ENCODE results near the gene PNISR.

PNISR gene

DNA sequence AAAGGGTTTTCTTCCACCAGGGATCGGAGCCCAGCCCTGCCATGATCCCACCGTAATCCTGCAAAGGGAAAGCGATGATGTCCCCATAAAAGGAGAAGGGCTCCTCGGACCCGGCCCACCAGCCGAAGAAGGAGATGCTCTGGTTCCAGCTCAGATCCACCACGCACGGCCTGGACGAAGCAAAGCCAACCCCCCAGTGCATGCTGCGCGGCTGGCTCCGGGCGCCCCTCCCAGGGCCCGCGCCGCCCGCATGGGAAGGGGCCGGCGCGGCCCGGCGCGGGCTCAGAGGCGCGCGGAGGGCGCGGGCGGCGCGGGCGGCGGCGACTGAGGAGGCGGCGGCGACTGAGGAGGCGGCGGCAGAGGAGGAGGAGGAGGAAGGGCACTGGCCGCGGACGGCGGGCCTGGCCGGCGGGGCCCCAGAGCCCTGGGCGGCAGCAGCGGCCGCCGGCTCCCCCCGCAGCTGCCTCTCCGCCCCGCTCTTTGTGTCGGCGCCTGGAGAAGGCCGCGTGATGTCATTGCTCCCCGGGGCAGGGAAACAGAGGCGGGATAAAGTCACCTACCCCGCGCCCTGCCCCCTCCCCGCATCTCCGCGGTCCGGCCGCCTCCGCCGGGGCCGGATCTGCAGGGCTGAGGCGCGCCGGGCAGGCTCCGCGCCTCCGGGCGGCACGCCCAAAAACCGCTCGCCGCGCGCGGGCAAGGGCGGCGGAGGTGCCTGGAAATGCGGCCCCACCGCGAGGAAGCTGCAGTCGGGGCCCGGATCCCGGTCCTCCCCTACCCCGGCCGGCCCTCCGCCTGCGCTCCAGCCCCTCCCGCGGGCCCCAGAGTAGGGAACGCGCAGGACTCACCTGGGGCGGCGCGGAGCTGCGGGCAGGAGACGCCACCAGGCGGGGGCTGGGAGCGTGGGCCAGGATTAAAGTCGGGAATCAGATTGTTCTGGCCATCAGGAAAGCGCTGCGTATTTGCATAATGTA lies 75.7 kb downstream of the PNISR start, which contains the start of gene FAXC:
FAXC (minus strand) TSS at position 504 of the 971 bp plus-strand sequence; CDS start at position 202, 302 bp downstream.
- no peaks in the 10 kb centered on the region for H3K9me3 ChIP-seq
- intact Hi-C loops (cut with DNase I; ENCODE audit: low total_unique reads) = no loop called here
- peak within 1 kb of the TSS; percentile 70 to 87 for H3K27ac ChIP-seq
- H3K4me1 ChIP-seq = peaks cover 0 to 25% (median 12%) of the 10 kb centered on the region in 4 donors
- H3K4me3 ChIP-seq = peak within 1 kb of the TSS; percentile 62 to 87
- TF ChIP-seq, protein P1, sequence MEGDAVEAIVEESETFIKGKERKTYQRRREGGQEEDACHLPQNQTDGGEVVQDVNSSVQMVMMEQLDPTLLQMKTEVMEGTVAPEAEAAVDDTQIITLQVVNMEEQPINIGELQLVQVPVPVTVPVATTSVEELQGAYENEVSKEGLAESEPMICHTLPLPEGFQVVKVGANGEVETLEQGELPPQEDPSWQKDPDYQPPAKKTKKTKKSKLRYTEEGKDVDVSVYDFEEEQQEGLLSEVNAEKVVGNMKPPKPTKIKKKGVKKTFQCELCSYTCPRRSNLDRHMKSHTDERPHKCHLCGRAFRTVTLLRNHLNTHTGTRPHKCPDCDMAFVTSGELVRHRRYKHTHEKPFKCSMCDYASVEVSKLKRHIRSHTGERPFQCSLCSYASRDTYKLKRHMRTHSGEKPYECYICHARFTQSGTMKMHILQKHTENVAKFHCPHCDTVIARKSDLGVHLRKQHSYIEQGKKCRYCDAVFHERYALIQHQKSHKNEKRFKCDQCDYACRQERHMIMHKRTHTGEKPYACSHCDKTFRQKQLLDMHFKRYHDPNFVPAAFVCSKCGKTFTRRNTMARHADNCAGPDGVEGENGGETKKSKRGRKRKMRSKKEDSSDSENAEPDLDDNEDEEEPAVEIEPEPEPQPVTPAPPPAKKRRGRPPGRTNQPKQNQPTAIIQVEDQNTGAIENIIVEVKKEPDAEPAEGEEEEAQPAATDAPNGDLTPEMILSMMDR (IDR thresholded peaks at IDR 0.05) = peak in 1 of 2 experiments; percentile 13
- no peaks in the 10 kb centered on the region for H3K36me3 ChIP-seq
- H3K27me3 ChIP-seq = peaks cover 0 to 1% of the 10 kb centered on the region in 2 donors
- peak in 1 of 2 donors; percentile 67 for DNase-seq

DNA sequence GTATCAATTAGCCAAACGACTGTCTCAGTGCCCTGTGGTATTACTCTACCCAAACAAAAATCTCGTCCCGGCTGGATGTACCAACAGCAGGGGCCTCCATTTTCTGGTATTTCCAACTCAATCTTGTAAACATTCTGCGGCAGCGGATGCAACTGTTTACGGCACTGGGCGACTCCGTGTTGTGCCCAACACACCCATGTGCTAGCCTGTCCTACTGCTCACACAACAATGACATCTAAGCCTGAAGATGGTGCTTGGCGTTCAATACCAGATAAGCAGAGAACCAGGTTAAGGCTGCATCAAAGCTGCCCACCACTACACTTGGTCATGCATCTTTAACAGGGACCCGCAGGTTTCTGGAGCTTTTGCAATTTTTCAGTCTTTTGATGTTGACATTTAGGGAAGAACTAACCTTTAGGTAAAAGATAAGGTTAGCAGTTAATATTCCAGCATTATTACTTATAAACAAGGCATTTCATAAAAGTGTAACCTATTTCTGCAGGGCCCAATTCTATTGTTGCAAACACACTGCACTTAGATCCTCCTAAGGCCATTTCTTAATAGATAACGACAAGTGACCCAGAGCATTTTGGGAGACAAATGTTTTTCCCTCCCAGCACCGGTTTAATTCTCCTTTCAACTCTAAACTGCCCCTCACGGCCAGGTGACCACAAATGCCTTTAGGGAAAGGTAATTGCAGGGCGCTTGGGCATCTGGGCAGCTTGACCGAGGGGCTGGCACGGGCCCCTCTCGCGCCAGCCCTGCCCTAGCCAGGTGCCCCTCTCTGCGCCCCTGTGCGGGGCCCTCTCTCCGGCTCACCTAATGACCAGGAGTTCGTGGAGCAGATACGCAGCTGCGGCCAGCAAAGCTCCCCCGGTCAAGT lies 76.6 kb downstream of the PNISR start:
- Histone ChIP-seq H3K27ac (peak overlapping the region; percentile 70 to 87), H3K9me3 (no peaks in the 10 kb centered on the region), H3K36me3 (no peaks in the 10 kb centered on the region), H3K4me3 (peak overlapping the region; percentile 62 to 87), H3K4me1 (peaks cover 0 to 25% (median 14%) of the 10 kb centered on the region in 4 donors), H3K27me3 (no peaks in the 10 kb centered on the region)
- TF ChIP-seq, protein P1 (IDR thresholded peaks at IDR 0.05) = no peak
- intact Hi-C loops (cut with DNase I; ENCODE audit: low total_unique reads) = no loop called here
- no peak for DNase-seq
